Lower leg skin (tissue), 4 donors: ENCODE data around the gene IVL. TPM values are rescaled to one million over a fixed set of nuclear protein-coding genes. Genes with fewer than 3 reads are reported as not detected.

Experiments used
- DNase-seq, 2 donors: peaks; one replicate each; pipeline ENCODE4 v3.0.0-alpha.2; 2019; ENCODE audit warnings: low spot score in 2 of 2
- H3K4me3 ChIP-seq: fragments of 200-600 bp; sonication (generic); 2 replicates; pipeline ENCODE4 v1.5.1; 2017; ENCODE audit warnings: mild to moderate bottlenecking, low read depth; ENCODE audit not compliant: poor library complexity, severe bottlenecking
- CTCF ChIP-seq, 3 donors: fragments of 450-650 bp; IDR thresholded peaks; one replicate each; pipeline ENCODE4 v1.5.1; 2016; ENCODE audit warnings: antibody characterized with exemption in 3 of 3, mild to moderate bottlenecking in 3 of 3, moderate library complexity in 2 of 3
- POLR2A ChIP-seq, 2 donors: fragments of 450-650 bp; IDR thresholded peaks; one replicate each; pipeline ENCODE4 v1.6.1; 2016 to 2017; ENCODE audit warnings: antibody characterized with exemption in 2 of 2, mild to moderate bottlenecking in 1 of 2, moderate library complexity in 1 of 2
- WGBS, 2 donors: methylation state at CpG; one replicate each; pipeline ENCODE4 v1.1.5; 2018; 5-methylcytosine and 5-hydroxymethylcytosine counted together
- intact Hi-C: fragments of 100-400 bp; cut with DNase I; formaldehyde crosslinking; loops from one replicate; pipeline ENCODE4 v1.15.0; 2023; ENCODE audit warnings: low total_unique reads
- total RNA-seq, 4 donors: library from RNA; depleted of rRNA; stranded (reverse); fragments of >200 nt; gene quantifications; one replicate each; pipeline ENCODE4 v1.1.0, GENCODE V29; 2016

Gene IVL
- total RNA-seq, 4 donors from 2014 or later: 162 to 322 (median 207) TPM

GRCh38 chr1:152924191-152924590 lies 15.8 kb downstream of the IVL start:
- no peak for TF ChIP-seq POLR2A (IDR thresholded peaks at IDR 0.05)
- no peak for TF ChIP-seq CTCF (IDR thresholded peaks at IDR 0.05)
- 28 to 45% methylated on average over 2 of the region's 2 CpGs for WGBS, 2 donors
- intact Hi-C loops: loop anchor here (10.0 kb wide), 1 partner anchor 49 kb away; the partner anchor contains the start of gene SMCP
- no peak for DNase-seq
- no peak overlapping the region for H3K4me3 ChIP-seq

GRCh38 chr1:152926091-152926490 lies 17.7 kb downstream of the IVL start:
- intact Hi-C loops: loop anchor here (10.0 kb wide), 1 partner anchor 51 kb away; the partner anchor contains the start of gene SMCP
- TF ChIP-seq POLR2A (IDR thresholded peaks at IDR 0.05): no peak
- no peak for TF ChIP-seq CTCF (IDR thresholded peaks at IDR 0.05)
- 62 to 76% methylated on average over 3 of the region's 3 CpGs for WGBS, 2 donors
- no peak overlapping the region for H3K4me3 ChIP-seq
- no peak for DNase-seq

- TF ChIP-seq CTCF (IDR thresholded peaks at IDR 0.05): no peak
- TF ChIP-seq POLR2A (IDR thresholded peaks at IDR 0.05): no peak
- WGBS, 2 donors: 84 to 94% methylated on average over 3 of the region's 3 CpGs
- no peak overlapping the region for H3K4me3 ChIP-seq
- intact Hi-C loops: loop anchor here (10.0 kb wide), 1 partner anchor 54 kb away; the partner anchor contains the start of gene SMCP
- DNase-seq: no peak
Observed at GRCh38 chr1:152928671-152929070, 20.3 kb downstream of the IVL start.

GRCh38 chr1:152932170-152932811 lies 23.9 kb downstream of the IVL start:
- intact Hi-C loops: no loop called here
- H3K4me3 ChIP-seq: no peak overlapping the region
- WGBS, 2 donors: 72 to 73% methylated on average over 4 of the region's 4 CpGs
- DNase-seq: no peak
- TF ChIP-seq CTCF (IDR thresholded peaks at IDR 0.05) (no peak), POLR2A (IDR thresholded peaks at IDR 0.05) (no peak)

GRCh38 chr1:152933196-152933595 lies 24.9 kb downstream of the IVL start:
- H3K4me3 ChIP-seq: no peak overlapping the region
- no peak for DNase-seq
- intact Hi-C loops: no loop called here
- whole genome bisulfite sequencing, 2 donors: 65 to 77% methylated on average over 2 of the region's 2 CpGs
- no peak for TF ChIP-seq CTCF (IDR thresholded peaks at IDR 0.05)
- TF ChIP-seq POLR2A (IDR thresholded peaks at IDR 0.05): no peak

- no peak overlapping the region for H3K4me3 ChIP-seq
- DNase-seq: no peak
- WGBS, 2 donors: 70 to 89% methylated on average over 1 of the region's 1 CpG
- TF ChIP-seq CTCF (IDR thresholded peaks at IDR 0.05): no peak
- TF ChIP-seq POLR2A (IDR thresholded peaks at IDR 0.05): no peak
- intact Hi-C loops: loop anchor here (10.0 kb wide), 1 partner anchor 286 kb away; no protein-coding TSS in a partner anchor
Observed at GRCh38 chr1:152940614-152941013, 32.3 kb downstream of the IVL start.
